ENCODE results near the gene ARF1.
A peak's percentile ranks its signal among the peaks of the same experiment; 100 is the strongest.

ARF1 gene

DNA sequence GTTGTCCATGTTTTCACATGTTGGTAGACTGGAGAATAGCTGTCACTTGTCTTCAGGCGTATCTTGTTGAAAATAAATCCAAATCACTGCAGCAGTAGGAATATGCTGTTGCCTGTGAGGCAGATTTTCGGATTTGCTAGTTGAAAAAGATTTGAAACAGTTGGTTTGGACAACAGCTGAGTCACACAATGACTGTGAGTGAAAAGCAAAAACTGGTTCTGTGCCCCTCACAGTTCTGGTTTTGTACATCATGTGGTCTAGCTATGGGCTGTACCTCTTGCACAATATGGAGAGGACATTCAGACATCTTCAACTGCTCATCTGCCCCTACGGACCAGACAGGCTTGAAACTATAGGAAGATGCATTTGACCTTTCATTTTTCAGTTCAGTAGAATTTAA is 1.8 kb downstream of the ARF1 start:
- TF ChIP-seq, protein P1, sequence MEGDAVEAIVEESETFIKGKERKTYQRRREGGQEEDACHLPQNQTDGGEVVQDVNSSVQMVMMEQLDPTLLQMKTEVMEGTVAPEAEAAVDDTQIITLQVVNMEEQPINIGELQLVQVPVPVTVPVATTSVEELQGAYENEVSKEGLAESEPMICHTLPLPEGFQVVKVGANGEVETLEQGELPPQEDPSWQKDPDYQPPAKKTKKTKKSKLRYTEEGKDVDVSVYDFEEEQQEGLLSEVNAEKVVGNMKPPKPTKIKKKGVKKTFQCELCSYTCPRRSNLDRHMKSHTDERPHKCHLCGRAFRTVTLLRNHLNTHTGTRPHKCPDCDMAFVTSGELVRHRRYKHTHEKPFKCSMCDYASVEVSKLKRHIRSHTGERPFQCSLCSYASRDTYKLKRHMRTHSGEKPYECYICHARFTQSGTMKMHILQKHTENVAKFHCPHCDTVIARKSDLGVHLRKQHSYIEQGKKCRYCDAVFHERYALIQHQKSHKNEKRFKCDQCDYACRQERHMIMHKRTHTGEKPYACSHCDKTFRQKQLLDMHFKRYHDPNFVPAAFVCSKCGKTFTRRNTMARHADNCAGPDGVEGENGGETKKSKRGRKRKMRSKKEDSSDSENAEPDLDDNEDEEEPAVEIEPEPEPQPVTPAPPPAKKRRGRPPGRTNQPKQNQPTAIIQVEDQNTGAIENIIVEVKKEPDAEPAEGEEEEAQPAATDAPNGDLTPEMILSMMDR (IDR thresholded peaks at IDR 0.05), result no peak
- Mint-ChIP-seq H3K4me3 (peak overlapping the region; percentile 96), H3K4me1 (peaks cover 68% of the 10 kb centered on the region), H3K27me3 (ENCODE audit: low read depth, poor library complexity) (no peaks in the 10 kb centered on the region), H3K36me3 (ENCODE audit: low read depth) (peaks cover 16% of the 10 kb centered on the region), H3K9me3 (no peaks in the 10 kb centered on the region), H3K27ac (peak overlapping the region; percentile 98)
- no peak for DNase-seq

DNA sequence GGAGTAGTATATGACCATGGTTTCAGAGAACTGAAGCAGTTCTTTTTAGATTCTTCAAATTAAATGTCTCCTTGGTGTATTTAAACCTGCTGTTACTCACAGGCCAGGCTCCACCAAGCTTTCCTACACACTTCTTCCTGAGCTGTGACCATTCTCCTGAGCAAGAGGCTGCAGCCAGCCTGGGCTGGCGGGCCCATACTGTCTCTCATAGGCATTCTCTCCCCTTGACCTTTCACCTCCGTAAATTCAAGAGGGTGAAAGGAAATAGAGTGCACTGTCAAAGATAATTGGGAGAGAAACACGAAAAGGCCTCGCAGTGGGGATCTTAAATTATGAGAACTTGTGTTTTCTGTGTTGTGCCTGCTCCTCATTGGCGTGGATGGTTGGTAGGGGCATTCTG is 2.3 kb downstream of the ARF1 start:
- peaks cover 69% of the 10 kb centered on the region for H3K4me1 Mint-ChIP-seq
- peak overlapping the region; percentile 98 for H3K27ac Mint-ChIP-seq
- no peaks in the 10 kb centered on the region for H3K27me3 Mint-ChIP-seq (ENCODE audit: low read depth, poor library complexity)

DNA sequence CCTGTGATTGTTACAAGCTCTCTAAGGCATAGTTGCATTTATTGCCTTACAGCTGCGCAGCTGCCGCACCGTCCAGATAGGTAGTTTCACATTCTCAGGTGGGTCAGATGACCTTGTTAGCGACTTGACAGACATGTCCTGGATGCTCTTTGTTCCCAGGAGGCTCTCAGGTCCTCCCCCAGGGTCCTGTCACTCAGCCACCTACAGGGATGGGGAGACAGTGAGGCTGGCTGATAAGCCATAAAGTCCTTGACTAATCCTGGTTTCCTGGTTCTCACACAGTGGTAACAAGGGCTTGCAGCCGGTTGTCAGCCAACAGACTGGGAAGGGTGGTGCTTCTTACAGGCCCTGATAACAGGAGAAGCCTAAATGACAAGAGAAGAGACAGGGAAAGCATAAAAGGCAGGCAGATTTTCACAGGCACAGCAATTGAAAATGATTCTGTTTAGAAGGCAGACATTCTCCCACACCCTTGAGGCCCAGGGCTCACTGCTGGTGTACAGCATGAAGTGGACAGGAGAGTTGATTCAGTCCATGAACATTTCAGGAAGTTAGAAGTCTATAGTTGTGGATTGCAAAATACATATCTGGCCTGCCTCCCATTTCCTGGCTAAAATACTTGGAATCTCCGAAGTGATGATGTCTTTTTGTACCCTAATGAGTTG is 2.9 kb downstream of the ARF1 start:
- TF ChIP-seq, protein P1 (IDR thresholded peaks at IDR 0.05), result no peak
- Mint-ChIP-seq H3K27ac (peak overlapping the region; percentile 98), H3K4me3 (peak overlapping the region; percentile 96), H3K4me1 (peaks cover 72% of the 10 kb centered on the region), H3K36me3 (ENCODE audit: low read depth) (peaks cover 18% of the 10 kb centered on the region), H3K9me3 (no peaks in the 10 kb centered on the region), H3K27me3 (ENCODE audit: low read depth, poor library complexity) (no peaks in the 10 kb centered on the region)
- no peak for DNase-seq

More for the DNA sequence above, 2.3 kb downstream of the ARF1 start:
- Mint-ChIP-seq H3K4me3 (peak overlapping the region; percentile 96), H3K36me3 (ENCODE audit: low read depth) (peaks cover 16% of the 10 kb centered on the region), H3K9me3 (no peaks in the 10 kb centered on the region)
- TF ChIP-seq, protein P1 (IDR thresholded peaks at IDR 0.05), result no peak
- DNase-seq, result no peak

DNA sequence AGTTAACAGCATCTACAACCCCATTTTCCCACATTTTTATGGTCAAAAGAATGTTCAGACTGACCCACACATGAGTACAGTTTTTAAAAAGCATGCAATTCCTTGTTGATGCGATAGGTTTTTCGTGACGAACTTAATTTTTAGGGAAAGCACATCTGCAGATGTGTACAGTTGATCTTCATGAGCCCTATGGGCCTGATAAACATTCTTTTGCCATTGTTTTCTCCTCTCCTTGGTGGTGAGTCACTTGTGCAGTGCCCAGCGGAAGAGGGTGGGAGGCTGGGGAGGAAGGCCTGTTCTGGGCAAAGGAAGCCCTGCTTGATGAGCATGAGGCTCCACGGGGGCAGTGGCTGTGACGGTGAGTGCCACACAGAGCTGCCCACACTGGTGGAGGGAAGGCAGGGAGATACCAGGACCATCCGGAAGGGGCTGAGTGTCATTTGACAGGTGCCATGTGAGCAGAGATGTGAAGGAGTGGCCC is 5.3 kb downstream of the ARF1 start:
- Mint-ChIP-seq H3K4me3 (no peak overlapping the region), H3K9me3 (peaks cover 19% of the 10 kb centered on the region), H3K27me3 (ENCODE audit: low read depth, poor library complexity) (no peaks in the 10 kb centered on the region), H3K27ac (peak overlapping the region; percentile 68), H3K4me1 (peaks cover 63% of the 10 kb centered on the region), H3K36me3 (ENCODE audit: low read depth) (peaks cover 42% of the 10 kb centered on the region)
- no peak for DNase-seq
- TF ChIP-seq, protein P1 (IDR thresholded peaks at IDR 0.05), result no peak

DNA sequence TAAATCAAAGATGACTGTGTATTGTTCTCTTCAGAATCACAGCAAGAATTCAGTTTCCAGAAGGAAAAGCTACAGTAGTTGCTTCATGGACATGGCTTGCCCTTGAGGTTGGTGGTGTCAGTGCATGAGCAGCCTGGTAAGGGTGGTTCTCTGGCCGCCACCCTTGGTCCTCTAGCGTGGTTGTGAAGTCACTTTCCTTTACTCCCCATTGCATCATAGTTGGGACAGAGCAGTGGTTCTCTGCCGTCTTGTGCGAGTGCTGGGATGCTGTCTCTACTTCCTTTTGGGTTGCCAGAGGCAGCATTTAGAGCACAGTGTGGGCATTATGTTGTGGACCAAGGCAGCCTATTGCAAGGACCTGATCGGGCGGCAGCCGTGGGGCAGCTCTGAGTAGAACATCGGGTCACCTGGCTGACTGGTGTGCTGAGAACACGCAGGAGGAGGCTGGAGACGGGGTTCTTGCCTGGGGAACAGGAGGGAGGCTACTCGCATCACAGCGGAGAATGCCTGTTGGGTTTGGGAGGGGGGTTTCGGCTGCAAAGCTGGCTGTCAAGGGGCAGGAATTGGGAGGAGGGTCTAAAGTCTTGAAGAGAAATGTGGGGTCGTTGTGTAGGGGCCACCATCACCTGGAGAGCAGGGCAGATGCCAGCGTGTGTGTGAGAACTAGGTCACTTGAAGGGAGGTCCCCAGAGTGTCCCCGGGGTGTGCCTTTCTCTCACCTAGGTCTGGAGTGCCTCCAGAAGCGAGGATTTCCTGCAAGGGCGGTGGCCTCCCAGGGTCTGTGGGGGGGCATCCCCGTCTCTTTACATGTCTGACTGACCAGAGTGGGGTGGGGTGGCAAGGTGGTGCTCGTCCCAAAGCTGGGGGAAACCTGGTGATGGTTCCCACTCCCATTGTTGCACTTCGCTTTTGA is 6.3 kb downstream of the ARF1 start:
- TF ChIP-seq, protein P1 (IDR thresholded peaks at IDR 0.05), result no peak
- DNase-seq, result no peak
- Mint-ChIP-seq H3K4me1 (peaks cover 57% of the 10 kb centered on the region), H3K36me3 (ENCODE audit: low read depth) (peaks cover 52% of the 10 kb centered on the region), H3K27me3 (ENCODE audit: low read depth, poor library complexity) (no peaks in the 10 kb centered on the region), H3K9me3 (peaks cover 28% of the 10 kb centered on the region), H3K27ac (no peak overlapping the region), H3K4me3 (no peak overlapping the region)

Data from nephron progenitor cell (in vitro differentiated cells).